ENCODE measurements around the gene HSD17B2. TPM values are rescaled to one million over a fixed set of nuclear protein-coding genes. Genes with fewer than 3 reads are reported as not detected.

The HSD17B2 gene
- total RNA-seq, 2 donors from 2014 or later, result 0.80 to 1.0 TPM

DNA sequence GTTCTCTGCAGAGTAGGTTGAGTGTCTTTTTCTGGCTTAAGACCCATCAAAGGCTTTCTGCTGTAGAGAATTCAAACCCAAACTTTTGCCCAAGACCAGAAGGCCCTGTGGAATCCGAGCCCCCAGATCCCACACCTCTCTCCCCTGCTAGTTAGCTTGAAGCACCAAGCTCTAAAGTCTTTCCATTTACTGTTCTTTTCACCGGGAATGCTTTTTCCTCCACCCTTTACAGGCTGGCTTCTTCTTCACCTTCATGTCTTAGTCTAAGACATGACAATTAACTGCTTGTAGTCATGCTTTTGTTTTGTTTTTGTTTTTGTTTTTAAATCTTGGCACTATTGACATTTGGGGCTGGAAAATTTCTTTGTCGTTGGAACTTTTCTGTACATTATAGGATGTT, 15.5 kb downstream of the HSD17B2 start:
- H3K9me3 ChIP-seq, result no peaks in the 10 kb centered on the region
- no peak overlapping the region for H3K4me3 ChIP-seq
- H3K4me1 ChIP-seq (replicated peaks), result no peaks in the 10 kb centered on the region
- DNase-seq (ENCODE audit: low spot score), result no peak
- TF ChIP-seq POLR2A (IDR thresholded peaks at IDR 0.05), result no peak
- no peak for TF ChIP-seq POLR2AphosphoS5 (IDR thresholded peaks at IDR 0.05)
- TF ChIP-seq, protein P1, sequence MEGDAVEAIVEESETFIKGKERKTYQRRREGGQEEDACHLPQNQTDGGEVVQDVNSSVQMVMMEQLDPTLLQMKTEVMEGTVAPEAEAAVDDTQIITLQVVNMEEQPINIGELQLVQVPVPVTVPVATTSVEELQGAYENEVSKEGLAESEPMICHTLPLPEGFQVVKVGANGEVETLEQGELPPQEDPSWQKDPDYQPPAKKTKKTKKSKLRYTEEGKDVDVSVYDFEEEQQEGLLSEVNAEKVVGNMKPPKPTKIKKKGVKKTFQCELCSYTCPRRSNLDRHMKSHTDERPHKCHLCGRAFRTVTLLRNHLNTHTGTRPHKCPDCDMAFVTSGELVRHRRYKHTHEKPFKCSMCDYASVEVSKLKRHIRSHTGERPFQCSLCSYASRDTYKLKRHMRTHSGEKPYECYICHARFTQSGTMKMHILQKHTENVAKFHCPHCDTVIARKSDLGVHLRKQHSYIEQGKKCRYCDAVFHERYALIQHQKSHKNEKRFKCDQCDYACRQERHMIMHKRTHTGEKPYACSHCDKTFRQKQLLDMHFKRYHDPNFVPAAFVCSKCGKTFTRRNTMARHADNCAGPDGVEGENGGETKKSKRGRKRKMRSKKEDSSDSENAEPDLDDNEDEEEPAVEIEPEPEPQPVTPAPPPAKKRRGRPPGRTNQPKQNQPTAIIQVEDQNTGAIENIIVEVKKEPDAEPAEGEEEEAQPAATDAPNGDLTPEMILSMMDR (IDR thresholded peaks at IDR 0.05), result no peak
- WGBS, result 75% methylated on average over 3 of the region's 3 CpGs
- H3K27ac ChIP-seq, result no peak overlapping the region
- H3K27me3 ChIP-seq (replicated peaks; ENCODE audit: insufficient read depth), result no peaks in the 10 kb centered on the region
- intact Hi-C loops (cut with DNase I), result no loop called here
- H3K36me3 ChIP-seq, result no peaks in the 10 kb centered on the region

- DNase-seq (ENCODE audit: low spot score), result no peak
- H3K36me3 ChIP-seq, result no peaks in the 10 kb centered on the region
- intact Hi-C loops (cut with DNase I), result no loop called here
- no peak overlapping the region for H3K27ac ChIP-seq
- WGBS, result 96% methylated on average over 4 of the region's 4 CpGs
- no peaks in the 10 kb centered on the region for H3K9me3 ChIP-seq
- no peaks in the 10 kb centered on the region for H3K27me3 ChIP-seq (replicated peaks; ENCODE audit: insufficient read depth)
- H3K4me3 ChIP-seq, result no peak overlapping the region
- H3K4me1 ChIP-seq (replicated peaks), result no peaks in the 10 kb centered on the region
- TF ChIP-seq POLR2AphosphoS5 (IDR thresholded peaks at IDR 0.05) (no peak), POLR2A (IDR thresholded peaks at IDR 0.05) (no peak)
- TF ChIP-seq, protein P1 (IDR thresholded peaks at IDR 0.05), result no peak
These were observed 15.9 kb downstream of the HSD17B2 start for GRCh38 chr16:82050909-82051357.

DNA sequence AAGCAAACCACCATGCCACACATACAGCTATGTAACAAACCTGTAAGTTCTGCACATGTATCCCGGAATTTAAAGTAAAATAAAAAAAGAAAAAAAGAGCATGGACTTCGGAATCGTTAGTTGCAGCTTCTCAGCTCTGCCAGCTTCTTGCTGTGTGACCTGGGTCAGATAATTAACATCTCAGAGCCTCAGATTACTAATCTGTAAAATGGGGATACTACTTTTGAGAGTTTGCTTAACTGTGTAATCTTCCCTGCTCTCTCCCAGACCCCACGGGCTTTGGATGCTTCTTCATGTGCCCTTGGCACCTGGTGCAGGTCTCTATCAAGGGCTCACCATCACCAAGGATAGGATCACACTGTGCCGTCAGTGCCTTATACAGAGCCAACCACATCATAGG, 16.6 kb downstream of the HSD17B2 start:
- 81% methylated on average over 5 of the region's 5 CpGs for whole genome bisulfite sequencing
- intact Hi-C loops (cut with DNase I), result no loop called here
- DNase-seq (ENCODE audit: low spot score), result no peak
- TF ChIP-seq, protein P1 (IDR thresholded peaks at IDR 0.05), result no peak
- TF ChIP-seq POLR2AphosphoS5 (IDR thresholded peaks at IDR 0.05) (no peak), POLR2A (IDR thresholded peaks at IDR 0.05) (no peak)
- H3K27me3 ChIP-seq (replicated peaks; ENCODE audit: insufficient read depth), result no peaks in the 10 kb centered on the region
- no peaks in the 10 kb centered on the region for H3K4me1 ChIP-seq (replicated peaks)
- H3K36me3 ChIP-seq, result no peaks in the 10 kb centered on the region
- no peaks in the 10 kb centered on the region for H3K9me3 ChIP-seq
- no peak overlapping the region for H3K4me3 ChIP-seq
- no peak overlapping the region for H3K27ac ChIP-seq

DNA sequence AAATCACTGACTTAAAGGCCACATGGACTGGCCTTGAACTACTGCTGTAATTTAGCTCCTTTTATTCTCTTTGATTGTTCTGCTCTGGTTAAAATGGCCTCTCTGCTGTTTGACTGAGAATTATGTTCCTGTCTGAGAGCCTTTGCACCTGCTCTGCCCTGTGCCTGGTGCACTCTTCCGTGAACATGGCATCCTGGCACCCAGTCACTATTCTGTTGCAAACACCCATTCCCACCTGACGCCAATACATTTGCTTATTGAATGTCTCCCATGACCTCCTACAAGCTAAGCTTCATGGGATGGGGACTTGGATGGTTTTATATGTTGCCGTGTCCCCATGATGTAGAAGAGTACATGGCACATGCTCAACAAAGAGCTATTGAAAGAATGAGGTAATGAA, 20.1 kb downstream of the HSD17B2 start:
- H3K4me3 ChIP-seq, result no peak overlapping the region
- WGBS, result 93% methylated on average over 3 of the region's 3 CpGs
- H3K4me1 ChIP-seq (replicated peaks), result no peaks in the 10 kb centered on the region
- H3K36me3 ChIP-seq, result no peaks in the 10 kb centered on the region
- intact Hi-C loops (cut with DNase I), result no loop called here
- no peak for DNase-seq (ENCODE audit: low spot score)
- H3K27me3 ChIP-seq (replicated peaks; ENCODE audit: insufficient read depth), result no peaks in the 10 kb centered on the region
- no peaks in the 10 kb centered on the region for H3K9me3 ChIP-seq
- no peak for TF ChIP-seq POLR2A (IDR thresholded peaks at IDR 0.05)
- no peak for TF ChIP-seq POLR2AphosphoS5 (IDR thresholded peaks at IDR 0.05)
- TF ChIP-seq, protein P1 (IDR thresholded peaks at IDR 0.05), result no peak
- H3K27ac ChIP-seq, result no peak overlapping the region

GRCh38 chr16:82055728-82056549, 20.9 kb downstream of the HSD17B2 start:
- H3K27ac ChIP-seq, result no peak overlapping the region
- intact Hi-C loops (cut with DNase I), result no loop called here

More at GRCh38 chr16:82055728-82056549, 20.9 kb downstream of the HSD17B2 start:
- TF ChIP-seq, protein P1 (IDR thresholded peaks at IDR 0.05), result no peak
- TF ChIP-seq POLR2AphosphoS5 (IDR thresholded peaks at IDR 0.05), result peak; percentile 60
- TF ChIP-seq POLR2A (IDR thresholded peaks at IDR 0.05), result no peak
- no peaks in the 10 kb centered on the region for H3K27me3 ChIP-seq (replicated peaks; ENCODE audit: insufficient read depth)
- H3K9me3 ChIP-seq, result no peaks in the 10 kb centered on the region
- no peak overlapping the region for H3K4me3 ChIP-seq
- DNase-seq (ENCODE audit: low spot score), result peak; percentile 50
- H3K4me1 ChIP-seq (replicated peaks), result no peaks in the 10 kb centered on the region
- whole genome bisulfite sequencing, result 40% methylated on average over 8 of the region's 8 CpGs
- H3K36me3 ChIP-seq, result no peaks in the 10 kb centered on the region
